K562 (cell line): ENCODE results near the gene WDR54. TPM values are rescaled to one million over a fixed set of nuclear protein-coding genes. Genes with fewer than 3 reads are reported as not detected.

Experiments used
- BRD9 ChIP-seq: fragments of 450-650 bp; IDR thresholded peaks from 2 replicates; pipeline ENCODE4 v1.6.1; 2018; ENCODE audit warnings: low read depth; ENCODE audit not compliant: partially characterized antibody
- CGGBP1 ChIP-seq: fragments of 250-450 bp; sonication (Bioruptor Pico); IDR thresholded peaks from 2 replicates; pipeline ENCODE4 v1.9.0; 2021; ENCODE audit warnings: mild to moderate bottlenecking
- CREM ChIP-seq: IDR thresholded peaks from 2 replicates; pipeline ENCODE4 v1.6.1; 2014; ENCODE audit warnings: antibody characterized with exemption, low read depth
- DEAF1 ChIP-seq: fragments of 450-650 bp; formaldehyde crosslinking; IDR thresholded peaks from 2 replicates; pipeline ENCODE4 v1.4.0; 2020; ENCODE audit warnings: mild to moderate bottlenecking, moderate library complexity
- DNMT1 ChIP-seq: fragments of 450-650 bp; IDR thresholded peaks from 2 replicates; pipeline ENCODE4 v1.6.1; 2016; ENCODE audit warnings: antibody characterized with exemption, mild to moderate bottlenecking
- FOSL1 ChIP-seq: fragments of 200-800 bp; sonication (Bioruptor generic); conservative IDR thresholded peaks from 2 replicates; pipeline ENCODE4 v1.6.1; 2016; ENCODE audit warnings: missing genetic modification characterization, missing compliant biosample characterization
- GATA2 ChIP-seq: sonication (generic); formaldehyde crosslinking; IDR thresholded peaks from 2 replicates; pipeline ENCODE4 v1.4.0; 2020; ENCODE audit warnings: mild to moderate bottlenecking, missing genetic modification reagents
- GATAD2B ChIP-seq: fragments of 450-650 bp; IDR thresholded peaks from 2 replicates; pipeline ENCODE4 v1.6.1; 2017; ENCODE audit warnings: mild to moderate bottlenecking, borderline replicate concordance
- GTF3C2 ChIP-seq: IDR thresholded peaks from 3 replicates; pipeline ENCODE4 v1.6.1; 2011; ENCODE audit warnings: borderline replicate concordance, mild to moderate bottlenecking, moderate library complexity; ENCODE audit not compliant: insufficient read length; ENCODE audit errors: extremely low read depth
- HNRNPL ChIP-seq: fragments of 200-400 bp; formaldehyde crosslinking; IDR thresholded peaks from 2 replicates; pipeline ENCODE4 v1.6.1; 2017; ENCODE audit warnings: low read depth, mild to moderate bottlenecking, low read length
- MAX ChIP-seq: sonication (generic); formaldehyde crosslinking; IDR thresholded peaks from 2 replicates; pipeline ENCODE4 v1.9.0; 2022; ENCODE audit warnings: mild to moderate bottlenecking, missing genetic modification reagents
- MYC ChIP-seq, 2 experiments: fragments of 250-450 bp in 1 of 2; sonication (Bioruptor Pico) in 1 of 2; IDR thresholded peaks; 2 replicates each; pipeline versions ENCODE4 v1.5.1 to v1.6.1; 2012 to 2021; ENCODE audit warnings: low read depth in 2 of 2, borderline replicate concordance in 1 of 2, improper control_type of control experiment in 1 of 2, low read length in 1 of 2, mild to moderate bottlenecking in 1 of 2, moderate library complexity in 1 of 2
- SAFB2 ChIP-seq: fragments of 200-400 bp; formaldehyde crosslinking; IDR thresholded peaks from 2 replicates; pipeline ENCODE4 v1.6.1; 2018; ENCODE audit warnings: borderline replicate concordance, low read length, low read depth, moderate library complexity; ENCODE audit not compliant: severe bottlenecking
- SFPQ ChIP-seq: fragments of 200-400 bp; formaldehyde crosslinking; IDR thresholded peaks from 2 replicates; pipeline ENCODE4 v1.6.1; 2017; ENCODE audit warnings: mild to moderate bottlenecking, low read depth, low read length, moderate library complexity
- ZNF12 ChIP-seq: sonication (generic); formaldehyde crosslinking; IDR thresholded peaks from 2 replicates; pipeline ENCODE4 v1.4.0; 2020; ENCODE audit warnings: mild to moderate bottlenecking, missing genetic modification reagents
- ZNF165 ChIP-seq: fragments of 250-450 bp; sonication (Bioruptor Pico); IDR thresholded peaks from 2 replicates; pipeline ENCODE4 v1.4.0; 2020; ENCODE audit warnings: borderline replicate concordance
- polyA plus RNA-seq, 8 experiments: library from polyadenylated mRNA; depleted of rRNA in 4 of 8; stranded (reverse) in 5 of 8; unstranded in 3 of 8; fragments of >200 nt; fragmentation: Nextera tagmentation in 2 of 8; fragmentation: Illumina TruSeq in 1 of 8; extraction: Ambion mirVana in 2 of 8; extraction: Trizol in 1 of 8; gene quantifications; 2 replicates each; pipeline versions ENCODE4 v1.2.1 to v1.2.3, GENCODE V29; 2011 to 2014; ENCODE audit warnings: inconsistent platforms in 1 of 8, missing spikeins in 1 of 8
- total RNA-seq, 7 experiments: library from RNA; depleted of rRNA in 6 of 7; stranded (reverse); fragments of >200 nt in 6 of 7; fragmentation: Illumina TruSeq in 2 of 7; extraction: Trizol in 2 of 7; gene quantifications; 2 replicates each; pipeline versions ENCODE4 v1.2.1 to v1.2.3, GENCODE V29; 2011 to 2021; ENCODE audit warnings: low replicate concordance in 1 of 7

WDR54 gene
- total and polyA plus RNA-seq, 9 of the 15 experiments (the other 6 are each of a cell fraction or from before 2014, with no cell fraction given), result 5.2 to 15.2 (median 7.4) TPM

GRCh38 chr2:74454654-74455511 is 33.4 kb downstream of the WDR54 start, which contains the start of gene INO80B (continued):
- TF ChIP-seq DEAF1 (CRISPR knock-in tag), result no peak
- peak; percentile 90 for TF ChIP-seq CREM
- TF ChIP-seq DNMT1, result no peak
- no peak for TF ChIP-seq GTF3C2
- no peak for TF ChIP-seq GATA2 (CRISPR knock-in tag)
- TF ChIP-seq BRD9, result no peak
- TF ChIP-seq ZNF12 (CRISPR knock-in tag), result 0 out of 2 replicates have a peak, but pooled peaks have one; percentile 54
- peak; percentile 77 for TF ChIP-seq MAX
- no peak for TF ChIP-seq SFPQ
- no peak for TF ChIP-seq SAFB2
- TF ChIP-seq GATAD2B, result peak; percentile 72; the same call in 1 of the 2 replicates
- no peak for TF ChIP-seq HNRNPL
- peak; percentile 82 for TF ChIP-seq FOSL1 (tag)
- no peak for TF ChIP-seq CGGBP1 (CRISPR knock-in tag)
- TF ChIP-seq MYC (IDR thresholded peaks at IDR 0.05; ENCODE audit: low read depth, low read length), result peak; percentile 78
- peak; percentile 69; the same call in 1 of the 2 replicates for TF ChIP-seq MYC (CRISPR knock-in tag; IDR thresholded peaks at IDR 0.05; ENCODE audit: borderline replicate concordance, low read depth)
- TF ChIP-seq ZNF165 (CRISPR knock-in tag), result no peak
